ENCODE data around the gene ADAM33.

The ADAM33 gene

GRCh38 chr20:3652676-3653596 is 28.9 kb downstream of the ADAM33 start:
- Histone ChIP-seq H3K27me3 (ENCODE audit: insufficient read depth, low read length) (no peaks in the 10 kb centered on the region), H3K4me1 (ENCODE audit: insufficient read depth, low read length) (no peaks in the 10 kb centered on the region), H3K36me3 (ENCODE audit: insufficient read depth, low read length) (peaks cover 7% of the 10 kb centered on the region), H3K9me3 (ENCODE audit: low read length) (peaks cover 6% of the 10 kb centered on the region), H3K4me3 (ENCODE audit: low read length) (no peak overlapping the region), H2AFZ (ENCODE audit: low read depth, low read length) (no peak overlapping the region)

- H3K4me1 ChIP-seq (ENCODE audit: insufficient read depth, low read length) = no peaks in the 10 kb centered on the region
- no peaks in the 10 kb centered on the region for H3K27me3 ChIP-seq (ENCODE audit: insufficient read depth, low read length)
- H3K36me3 ChIP-seq (ENCODE audit: insufficient read depth, low read length) = peaks cover 9% of the 10 kb centered on the region
- peaks cover 6% of the 10 kb centered on the region for H3K9me3 ChIP-seq (ENCODE audit: low read length)
- no peak overlapping the region for H3K4me3 ChIP-seq (ENCODE audit: low read length)
- no peak overlapping the region for H2AFZ ChIP-seq (ENCODE audit: low read depth, low read length)
Observed at GRCh38 chr20:3652221-3652620, 29.6 kb downstream of the ADAM33 start.

GRCh38 chr20:3651204-3651962 is 30.4 kb downstream of the ADAM33 start:
- Histone ChIP-seq H3K36me3 (ENCODE audit: insufficient read depth, low read length) (peaks cover 14% of the 10 kb centered on the region), H3K4me3 (ENCODE audit: low read length) (no peak overlapping the region), H2AFZ (ENCODE audit: low read depth, low read length) (no peak overlapping the region), H3K4me1 (ENCODE audit: insufficient read depth, low read length) (no peaks in the 10 kb centered on the region), H3K27me3 (ENCODE audit: insufficient read depth, low read length) (no peaks in the 10 kb centered on the region), H3K9me3 (ENCODE audit: low read length) (peaks cover 6% of the 10 kb centered on the region)

GRCh38 chr20:3648951-3649350 is 32.9 kb downstream of the ADAM33 start:
- Histone ChIP-seq H3K4me1 (ENCODE audit: insufficient read depth, low read length) (no peaks in the 10 kb centered on the region), H2AFZ (ENCODE audit: low read depth, low read length) (no peak overlapping the region), H3K27me3 (ENCODE audit: insufficient read depth, low read length) (no peaks in the 10 kb centered on the region), H3K36me3 (ENCODE audit: insufficient read depth, low read length) (peaks cover 22% of the 10 kb centered on the region), H3K4me3 (ENCODE audit: low read length) (no peak overlapping the region), H3K9me3 (ENCODE audit: low read length) (no peaks in the 10 kb centered on the region)

GRCh38 chr20:3647473-3647872 is 34.3 kb downstream of the ADAM33 start:
- H3K27me3 ChIP-seq (ENCODE audit: insufficient read depth, low read length) = no peaks in the 10 kb centered on the region

GRCh38 chr20:3646651-3647050 is 35.2 kb downstream of the ADAM33 start:
- Histone ChIP-seq H3K36me3 (ENCODE audit: insufficient read depth, low read length) (peaks cover 27% of the 10 kb centered on the region), H3K4me1 (ENCODE audit: insufficient read depth, low read length) (no peaks in the 10 kb centered on the region), H3K4me3 (ENCODE audit: low read length) (no peak overlapping the region), H3K9me3 (ENCODE audit: low read length) (no peaks in the 10 kb centered on the region), H3K27me3 (ENCODE audit: insufficient read depth, low read length) (no peaks in the 10 kb centered on the region), H2AFZ (ENCODE audit: low read depth, low read length) (no peak overlapping the region)

More at GRCh38 chr20:3647473-3647872, 34.3 kb downstream of the ADAM33 start:
- Histone ChIP-seq H3K4me1 (ENCODE audit: insufficient read depth, low read length) (no peaks in the 10 kb centered on the region), H2AFZ (ENCODE audit: low read depth, low read length) (no peak overlapping the region), H3K36me3 (ENCODE audit: insufficient read depth, low read length) (peaks cover 27% of the 10 kb centered on the region), H3K4me3 (ENCODE audit: low read length) (no peak overlapping the region), H3K9me3 (ENCODE audit: low read length) (no peaks in the 10 kb centered on the region)

- peaks cover 27% of the 10 kb centered on the region for H3K36me3 ChIP-seq (ENCODE audit: insufficient read depth, low read length)
- no peak overlapping the region for H2AFZ ChIP-seq (ENCODE audit: low read depth, low read length)
- H3K4me1 ChIP-seq (ENCODE audit: insufficient read depth, low read length) = no peaks in the 10 kb centered on the region
- no peak overlapping the region for H3K4me3 ChIP-seq (ENCODE audit: low read length)
- H3K27me3 ChIP-seq (ENCODE audit: insufficient read depth, low read length) = no peaks in the 10 kb centered on the region
- H3K9me3 ChIP-seq (ENCODE audit: low read length) = peaks cover under 1% of the 10 kb centered on the region
Observed at GRCh38 chr20:3646067-3646440, 35.8 kb downstream of the ADAM33 start.

GRCh38 chr20:3645309-3646066 is 36.3 kb downstream of the ADAM33 start:
- no peak overlapping the region for H3K4me3 ChIP-seq (ENCODE audit: low read length)
- H2AFZ ChIP-seq (ENCODE audit: low read depth, low read length) = no peak overlapping the region
- H3K9me3 ChIP-seq (ENCODE audit: low read length) = peaks cover 6% of the 10 kb centered on the region
- H3K36me3 ChIP-seq (ENCODE audit: insufficient read depth, low read length) = peaks cover 27% of the 10 kb centered on the region
- no peaks in the 10 kb centered on the region for H3K27me3 ChIP-seq (ENCODE audit: insufficient read depth, low read length)
- no peaks in the 10 kb centered on the region for H3K4me1 ChIP-seq (ENCODE audit: insufficient read depth, low read length)

GRCh38 chr20:3640259-3640658 is 41.6 kb downstream of the ADAM33 start:
- Histone ChIP-seq H3K4me3 (ENCODE audit: low read length) (no peak overlapping the region), H3K9me3 (ENCODE audit: low read length) (peaks cover 6% of the 10 kb centered on the region), H3K36me3 (ENCODE audit: insufficient read depth, low read length) (peaks cover 15% of the 10 kb centered on the region), H3K4me1 (ENCODE audit: insufficient read depth, low read length) (no peaks in the 10 kb centered on the region), H2AFZ (ENCODE audit: low read depth, low read length) (no peak overlapping the region), H3K27me3 (ENCODE audit: insufficient read depth, low read length) (no peaks in the 10 kb centered on the region)

GRCh38 chr20:3635346-3635745 is 46.5 kb downstream of the ADAM33 start:
- no peaks in the 10 kb centered on the region for H3K9me3 ChIP-seq (ENCODE audit: low read length)
- no peaks in the 10 kb centered on the region for H3K4me1 ChIP-seq (ENCODE audit: insufficient read depth, low read length)
- H3K36me3 ChIP-seq (ENCODE audit: insufficient read depth, low read length) = peaks cover 8% of the 10 kb centered on the region
- H3K27me3 ChIP-seq (ENCODE audit: insufficient read depth, low read length) = no peaks in the 10 kb centered on the region
- H3K4me3 ChIP-seq (ENCODE audit: low read length) = no peak overlapping the region
- no peak overlapping the region for H2AFZ ChIP-seq (ENCODE audit: low read depth, low read length)

- H2AFZ ChIP-seq (ENCODE audit: low read depth, low read length) = no peak overlapping the region
Observed at GRCh38 chr20:3633913-3634478, 47.8 kb downstream of the ADAM33 start.

GRCh38 chr20:3632311-3633004 is 49.4 kb downstream of the ADAM33 start:
- H3K36me3 ChIP-seq (ENCODE audit: insufficient read depth, low read length) = peaks cover 10% of the 10 kb centered on the region
- H2AFZ ChIP-seq (ENCODE audit: low read depth, low read length) = no peak overlapping the region
- no peak overlapping the region for H3K4me3 ChIP-seq (ENCODE audit: low read length)
- peaks cover 10% of the 10 kb centered on the region for H3K9me3 ChIP-seq (ENCODE audit: low read length)
- no peaks in the 10 kb centered on the region for H3K27me3 ChIP-seq (ENCODE audit: insufficient read depth, low read length)
- no peaks in the 10 kb centered on the region for H3K4me1 ChIP-seq (ENCODE audit: insufficient read depth, low read length)

More at GRCh38 chr20:3633913-3634478, 47.8 kb downstream of the ADAM33 start:
- Histone ChIP-seq H3K36me3 (ENCODE audit: insufficient read depth, low read length) (peaks cover 3% of the 10 kb centered on the region), H3K9me3 (ENCODE audit: low read length) (peaks cover 4% of the 10 kb centered on the region), H3K27me3 (ENCODE audit: insufficient read depth, low read length) (no peaks in the 10 kb centered on the region), H3K4me3 (ENCODE audit: low read length) (no peak overlapping the region), H3K4me1 (ENCODE audit: insufficient read depth, low read length) (no peaks in the 10 kb centered on the region)

All from neuron (in vitro differentiated cells).